Measurements from ENCODE around the gene PRKCA.
"Not testable (repeated sequence)": the region's sequence is repeated elsewhere in the genome, so short reads cannot be mapped to it uniquely, and the experiment has no call there.

Gene PRKCA

DNA sequence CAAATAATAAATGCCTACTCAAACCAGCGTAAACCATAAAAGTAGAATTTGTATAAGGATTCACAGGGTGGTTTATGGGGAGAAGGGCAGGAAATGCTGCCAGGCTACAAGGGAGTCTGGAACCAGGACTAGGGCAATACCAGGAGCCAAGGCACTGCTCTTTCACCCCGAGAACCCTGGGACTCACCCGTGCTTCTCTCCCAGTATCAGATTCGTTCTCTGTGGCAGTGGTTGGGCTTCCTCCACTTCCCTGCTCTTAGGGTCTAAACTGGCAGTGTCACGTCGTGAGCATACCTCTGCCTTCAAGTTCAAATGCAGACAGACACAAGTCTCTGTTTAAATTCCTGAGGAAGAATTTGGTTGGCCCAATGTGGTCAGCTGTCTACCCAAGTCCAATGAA lies 49.3 kb downstream of the PRKCA start:
- no peak for DNase-seq (ENCODE audit: low spot score)

DNA sequence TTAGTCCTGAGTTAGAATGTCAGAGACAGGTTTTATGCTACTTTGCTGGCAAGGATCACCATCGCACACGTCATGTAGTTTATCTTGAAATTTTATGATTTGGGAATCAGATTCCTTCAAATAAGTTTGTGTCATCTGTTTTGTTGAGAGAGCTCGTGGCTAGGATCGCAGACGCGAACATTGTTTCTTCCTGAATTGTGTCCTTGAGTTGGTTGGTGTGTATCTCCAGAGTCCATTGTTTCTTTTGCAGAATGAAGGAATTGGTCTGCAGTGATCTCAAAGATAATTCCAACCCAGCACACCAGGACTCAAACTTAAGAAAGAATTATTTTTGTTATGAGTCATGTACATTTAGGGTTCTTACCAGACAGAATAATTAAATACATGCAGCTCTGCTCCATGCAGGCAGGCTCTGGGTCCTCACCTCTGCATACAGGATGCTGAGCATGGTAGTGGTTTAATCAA lies 51.6 kb downstream of the PRKCA start:
- no peak for DNase-seq (ENCODE audit: low spot score)

DNA sequence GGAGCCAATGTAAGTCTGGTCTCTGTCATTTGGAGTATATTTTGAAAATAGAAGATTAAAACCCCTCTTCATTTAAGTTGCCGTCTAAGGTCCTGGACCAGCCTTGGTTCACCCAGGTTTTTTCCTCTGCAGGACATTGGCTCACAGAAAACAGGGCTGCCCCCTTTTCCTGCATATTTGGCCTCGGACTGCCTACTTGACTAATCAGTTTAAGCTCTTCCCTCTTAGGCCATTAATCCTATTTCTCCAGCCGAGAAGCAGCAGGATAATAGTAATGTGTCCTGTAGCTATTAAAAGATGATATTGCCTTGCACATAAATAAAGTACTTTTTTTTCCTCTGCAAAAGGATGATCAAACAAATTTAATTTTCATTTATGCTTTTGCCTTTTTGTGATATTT lies 52.1 kb downstream of the PRKCA start:
- no peak for DNase-seq (ENCODE audit: low spot score)

DNA sequence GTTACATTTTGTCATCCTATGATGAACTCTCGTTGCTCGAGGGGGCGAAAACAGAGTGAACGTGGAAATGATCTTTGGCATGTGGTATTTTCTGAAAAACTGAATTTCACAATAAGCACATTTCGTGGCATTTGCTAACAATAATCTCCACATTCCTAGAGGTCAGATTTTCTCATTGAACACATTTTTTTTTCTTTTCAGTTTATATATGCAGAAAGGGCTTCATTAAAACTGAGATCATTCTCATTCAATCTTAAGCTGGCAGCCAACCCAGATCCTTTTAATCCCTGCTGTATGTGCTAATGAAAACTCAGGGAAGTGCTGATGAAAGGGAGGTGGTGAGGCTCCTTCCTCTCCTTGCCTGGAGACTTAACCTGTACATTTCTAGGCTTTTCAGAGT lies 52.6 kb downstream of the PRKCA start:
- DNase-seq (ENCODE audit: low spot score), result no peak

DNA sequence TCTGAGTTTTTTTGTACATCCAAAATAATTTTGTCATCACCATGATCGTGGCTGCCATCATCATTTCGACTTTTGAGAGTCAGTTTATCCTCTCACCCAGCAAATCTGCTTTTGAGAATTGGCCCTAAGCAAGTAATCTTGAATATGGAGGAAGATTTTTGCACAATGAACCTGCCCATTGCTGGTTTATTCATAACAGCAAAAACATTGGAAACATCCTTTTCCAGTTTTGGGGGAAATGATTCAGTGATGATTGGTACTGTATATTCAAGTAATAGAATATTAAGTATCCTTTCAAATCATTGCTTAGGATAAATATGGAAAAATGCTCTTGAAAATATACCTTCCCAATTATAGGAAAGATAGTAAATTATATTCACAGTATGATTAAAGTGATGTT lies 53.1 kb downstream of the PRKCA start:
- DNase-seq (ENCODE audit: low spot score), result no peak

DNA sequence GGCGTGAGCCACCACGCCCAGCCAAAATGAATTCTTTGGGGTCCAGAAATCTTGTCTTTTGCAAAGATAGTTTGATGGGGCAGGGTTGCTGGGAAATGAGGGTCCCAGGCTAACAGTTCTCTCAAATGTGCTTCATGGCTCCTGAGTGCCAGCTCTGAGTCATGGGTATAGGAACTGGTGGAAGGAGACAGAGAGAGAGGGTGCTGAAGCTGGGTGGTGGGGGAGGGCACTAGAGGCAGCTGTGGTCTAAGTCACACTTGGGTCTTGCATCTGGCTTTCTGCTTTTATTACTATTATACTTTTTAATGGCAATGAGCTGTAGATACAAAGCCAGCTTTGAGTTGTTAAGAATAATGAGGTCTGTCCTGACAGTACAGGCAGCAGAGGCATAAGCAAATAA lies 54.6 kb downstream of the PRKCA start:
- no peak for DNase-seq (ENCODE audit: low spot score)

DNA sequence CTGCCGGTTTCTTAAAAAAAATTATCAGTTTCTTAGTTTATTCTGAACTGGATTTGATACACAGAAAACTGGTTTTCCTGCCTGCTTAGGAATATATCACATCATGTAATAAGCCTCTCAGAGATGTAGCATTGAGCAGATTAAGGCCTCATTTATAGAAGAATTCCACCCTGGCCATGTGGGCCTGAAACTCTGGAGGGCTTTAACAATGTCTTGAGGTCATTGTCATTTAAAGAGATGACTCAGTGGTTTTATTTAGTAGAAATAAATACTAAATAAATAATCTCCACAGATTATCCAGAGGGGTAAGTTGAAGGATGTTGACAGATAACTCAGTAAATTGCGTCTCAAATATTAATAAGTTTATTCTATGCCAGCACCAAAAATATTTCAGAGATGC lies 56.9 kb downstream of the PRKCA start:
- DNase-seq (ENCODE audit: low spot score), result no peak

DNA sequence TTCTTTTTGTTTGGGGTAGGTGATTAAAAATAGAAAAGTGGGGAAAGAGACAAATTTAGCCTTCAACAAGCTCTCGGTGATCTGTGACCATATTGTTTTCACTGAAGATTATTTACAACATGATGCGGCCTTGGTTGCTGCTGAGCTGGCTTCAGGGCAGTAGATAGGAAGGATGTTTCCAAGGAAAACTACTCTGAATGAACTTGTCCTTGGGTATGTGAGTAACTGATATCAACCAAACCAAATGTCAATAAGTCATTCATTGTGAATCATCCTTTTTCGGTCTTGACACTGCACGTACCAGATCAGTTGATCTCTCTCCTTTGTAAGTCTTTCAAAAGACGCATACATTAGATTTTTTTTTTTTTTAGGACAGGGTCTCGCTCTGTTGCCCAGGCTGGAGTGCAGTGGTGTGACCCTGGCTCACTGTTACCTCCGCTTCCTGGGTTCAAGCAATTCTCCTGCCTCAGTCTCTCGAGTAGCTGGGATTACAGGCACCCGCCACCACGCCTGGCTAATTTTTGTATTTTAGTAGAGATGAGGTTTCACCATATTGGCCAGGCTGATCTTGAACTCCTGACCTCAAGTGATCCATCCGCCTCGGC lies 58.6 kb downstream of the PRKCA start:
- not testable (repeated sequence) for DNase-seq (ENCODE audit: low spot score)

DNA sequence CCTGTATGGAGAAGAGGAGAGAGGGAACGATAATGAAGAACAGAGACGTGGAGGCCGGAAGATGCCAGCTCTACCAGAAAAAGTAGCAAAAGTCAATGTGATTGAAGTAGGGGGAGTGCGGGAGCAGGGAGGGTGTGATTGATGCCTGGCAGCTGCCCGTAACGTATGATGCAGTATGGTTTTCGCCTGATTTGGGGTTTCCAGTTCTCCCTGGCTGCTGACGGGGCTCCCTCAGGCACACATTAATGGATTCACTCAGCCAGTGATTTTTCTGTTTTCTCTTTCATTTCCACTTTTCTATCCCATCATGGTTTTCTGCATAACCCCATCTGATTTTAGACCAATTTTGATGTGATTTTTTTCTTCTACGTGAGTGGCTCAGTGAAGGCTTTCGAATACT lies 62.1 kb downstream of the PRKCA start:
- no peak for DNase-seq (ENCODE audit: low spot score)

DNA sequence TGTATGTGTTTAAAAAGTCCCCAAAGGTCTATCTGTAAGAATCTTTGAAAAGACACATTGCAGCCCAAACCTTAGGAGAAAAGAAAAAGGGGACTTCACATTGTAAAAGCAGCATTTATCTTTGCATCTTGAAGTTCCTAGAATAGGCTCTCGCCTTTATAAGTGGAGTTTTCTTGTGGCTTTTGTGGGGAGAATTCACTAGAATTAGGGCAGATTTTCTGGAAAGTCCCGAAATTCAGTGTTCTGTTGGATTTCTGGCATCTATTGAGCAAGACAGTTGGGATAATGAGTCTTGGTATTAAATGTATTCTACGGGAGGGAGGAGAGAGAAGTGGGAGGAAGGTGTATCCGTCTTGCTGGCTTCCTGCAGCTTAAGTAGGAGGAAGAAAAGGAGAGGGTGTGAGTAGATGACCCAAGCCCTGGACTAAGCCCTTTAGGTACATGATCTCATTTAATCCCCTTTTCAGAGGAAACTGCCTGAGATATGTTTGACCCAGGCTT lies 62.6 kb downstream of the PRKCA start:
- peak; percentile 42 for DNase-seq (ENCODE audit: low spot score)

DNA sequence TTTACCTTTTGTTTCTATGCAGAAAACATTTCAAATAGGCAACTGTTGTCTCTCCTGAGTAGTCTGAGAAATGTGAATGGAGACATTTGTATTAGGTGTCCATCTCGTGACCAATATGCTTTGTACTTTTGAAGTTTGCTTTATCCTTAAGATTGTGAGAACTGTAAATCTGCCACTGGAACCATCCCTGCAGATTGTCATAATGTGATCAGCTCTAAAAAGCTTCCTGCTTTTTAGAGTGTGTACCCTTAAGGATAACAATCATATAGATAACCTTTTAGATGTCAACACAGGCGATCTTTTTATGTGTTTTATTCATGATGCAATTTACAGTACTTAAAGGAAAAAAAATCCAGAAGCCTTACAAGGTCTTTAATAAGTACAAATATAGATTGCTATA lies 63.5 kb downstream of the PRKCA start:
- DNase-seq (ENCODE audit: low spot score), result no peak

DNA sequence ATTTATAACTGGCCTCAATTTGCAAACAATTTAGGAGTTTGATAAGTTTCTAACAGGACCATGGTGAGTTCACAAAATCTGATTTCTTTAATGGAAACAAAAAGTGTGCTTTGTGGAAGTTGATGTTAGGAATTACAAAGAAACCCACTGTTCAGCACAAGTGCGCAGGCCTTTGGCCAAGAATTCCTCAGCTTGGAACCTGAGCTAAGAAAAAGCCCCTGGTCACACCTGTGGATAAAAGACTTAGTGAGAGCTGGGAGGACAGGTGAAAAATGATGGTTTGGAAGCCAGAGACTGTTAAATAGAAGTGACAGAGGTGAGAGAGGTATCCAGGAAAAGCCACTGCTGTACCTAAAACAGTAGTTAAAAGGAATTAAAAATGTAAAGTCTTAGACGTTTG lies 64.7 kb downstream of the PRKCA start:
- no peak for DNase-seq (ENCODE audit: low spot score)

DNA sequence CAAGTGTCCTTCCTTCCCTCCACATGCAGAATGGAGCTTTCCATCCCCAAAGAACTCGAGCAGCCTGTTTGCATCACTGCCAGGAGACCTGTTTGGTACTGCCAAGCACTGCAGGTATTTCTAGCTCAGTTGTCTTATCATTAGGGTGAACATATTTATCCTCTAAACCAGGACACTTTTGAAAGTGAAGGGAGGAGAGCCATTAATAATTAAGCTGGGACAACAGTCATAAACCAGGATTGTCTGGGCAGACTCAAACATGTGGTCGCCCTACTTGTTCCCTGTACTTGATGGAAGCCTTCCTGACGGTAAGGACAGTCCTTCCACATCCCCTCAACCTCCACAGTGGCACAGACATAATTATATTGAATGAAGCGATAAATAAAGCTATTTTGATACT lies 67.4 kb downstream of the PRKCA start:
- no peak for DNase-seq (ENCODE audit: low spot score)

DNA sequence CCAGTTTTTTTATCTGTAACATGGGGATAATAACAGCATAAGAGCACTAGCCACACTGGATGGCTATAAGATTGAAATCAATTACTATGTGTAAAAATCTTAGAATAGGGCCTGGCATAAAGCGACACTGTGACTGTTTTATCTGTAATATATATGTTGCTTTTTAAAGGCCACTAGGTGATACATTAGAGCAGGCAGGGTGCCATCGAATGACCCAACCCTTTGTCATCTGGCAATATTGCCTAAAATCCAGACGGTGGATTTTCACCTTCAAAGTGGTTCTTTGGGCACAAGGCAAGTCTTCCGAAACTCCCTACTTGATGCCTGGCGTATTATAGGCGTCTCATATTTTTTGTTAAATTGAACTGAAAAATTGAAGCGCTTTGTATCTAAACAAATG lies 69.1 kb downstream of the PRKCA start:
- DNase-seq (ENCODE audit: low spot score), result no peak

DNA sequence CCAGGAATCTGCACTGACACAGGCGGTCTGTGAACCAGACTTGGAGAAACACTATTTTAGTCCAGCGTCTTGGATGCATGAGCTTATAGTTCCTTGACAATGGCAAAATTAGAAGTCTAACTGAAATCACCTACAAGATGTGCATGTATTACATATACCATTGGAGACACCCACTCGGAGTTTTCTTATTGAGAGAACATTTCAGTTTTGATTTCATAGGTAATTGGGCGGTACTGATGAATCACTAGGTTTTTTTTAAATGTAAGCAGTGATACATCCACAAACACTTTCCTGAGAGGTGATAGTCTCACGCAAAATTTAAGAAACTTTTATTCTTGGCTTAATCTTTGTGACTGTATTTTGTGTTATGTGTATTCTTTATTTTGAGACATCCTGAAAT lies 69.8 kb downstream of the PRKCA start:
- DNase-seq (ENCODE audit: low spot score), result no peak

DNA sequence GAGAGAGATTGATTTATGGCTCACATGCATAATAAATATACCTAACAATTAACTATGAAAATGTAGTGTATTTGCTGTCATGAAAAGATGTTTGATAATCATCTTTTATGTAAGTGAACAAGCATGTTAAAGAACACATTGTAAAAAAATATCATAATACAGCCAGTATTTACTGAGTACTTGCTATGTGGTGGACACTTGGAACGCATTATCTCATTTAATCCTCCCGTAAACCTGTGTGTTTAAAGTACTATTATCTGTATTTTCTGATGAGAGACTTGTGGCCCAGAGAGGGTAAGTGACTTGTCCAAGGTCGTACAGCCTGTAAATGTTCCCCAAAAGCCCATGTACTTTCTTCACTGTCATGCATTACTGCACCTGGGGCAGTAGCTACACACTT lies 70.7 kb downstream of the PRKCA start:
- no peak for DNase-seq (ENCODE audit: low spot score)

DNA sequence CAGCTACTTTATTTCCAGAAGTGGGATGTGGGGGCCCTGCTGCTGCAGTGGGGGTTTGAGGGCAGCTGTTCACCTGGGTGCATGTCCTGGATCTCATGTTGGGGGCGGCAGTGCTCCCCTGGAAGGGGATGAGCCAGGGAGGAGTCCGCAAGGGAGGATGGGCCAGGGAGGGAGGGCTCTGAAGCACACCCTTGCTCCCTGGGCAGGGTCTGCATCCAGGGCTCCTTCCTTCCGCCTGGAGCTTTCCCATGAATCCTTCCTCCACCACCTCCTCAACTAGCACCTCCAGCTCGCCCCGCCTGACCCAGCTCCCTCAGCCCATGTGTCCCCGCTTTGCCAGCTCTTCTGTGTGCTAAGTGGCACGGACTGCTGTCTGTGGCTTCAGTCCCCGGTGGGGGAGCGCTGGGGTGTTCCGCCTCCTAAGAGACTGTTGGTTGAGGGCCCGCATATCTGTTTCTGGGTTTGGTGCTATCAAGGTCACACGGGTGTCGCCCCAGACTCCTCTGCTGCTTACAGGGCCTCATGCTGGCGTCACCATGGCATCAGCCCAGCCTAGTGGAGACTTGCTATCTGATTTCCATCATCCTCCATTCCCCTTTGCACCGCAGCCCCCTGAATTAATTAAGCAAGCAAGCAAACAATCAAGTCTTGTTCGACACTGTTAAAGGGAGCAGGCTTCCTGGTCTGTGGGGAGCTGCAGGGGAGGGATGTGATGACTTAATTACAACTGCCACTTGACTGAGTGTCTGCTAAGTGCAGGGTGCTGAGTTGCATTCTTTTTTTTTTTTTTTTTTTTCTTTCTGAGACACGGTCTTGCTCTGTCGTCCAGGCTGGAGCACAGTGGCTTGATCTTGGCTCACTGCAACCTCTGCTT lies 71.8 kb downstream of the PRKCA start:
- DNase-seq (ENCODE audit: low spot score), result peak; percentile 19

DNA sequence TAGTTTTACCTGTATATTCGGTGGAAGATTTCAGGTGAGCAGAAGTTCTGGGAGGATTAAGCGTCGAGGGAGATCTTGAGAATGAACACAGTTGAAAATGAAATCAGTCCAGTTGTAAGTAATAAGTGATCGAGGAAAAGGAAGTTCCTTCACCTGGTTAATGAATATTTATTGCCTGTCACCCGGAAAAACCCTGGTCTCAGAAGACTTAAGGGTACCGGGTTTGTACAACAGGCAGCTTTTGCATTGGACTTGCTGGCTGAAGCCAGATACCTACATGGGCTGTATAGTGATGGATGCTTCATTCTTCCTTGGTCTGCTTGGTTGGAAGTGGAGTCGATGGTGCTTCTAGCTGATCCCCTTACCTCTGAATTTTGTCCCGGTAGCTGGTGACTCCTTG lies 72.7 kb downstream of the PRKCA start:
- no peak for DNase-seq (ENCODE audit: low spot score)

DNA sequence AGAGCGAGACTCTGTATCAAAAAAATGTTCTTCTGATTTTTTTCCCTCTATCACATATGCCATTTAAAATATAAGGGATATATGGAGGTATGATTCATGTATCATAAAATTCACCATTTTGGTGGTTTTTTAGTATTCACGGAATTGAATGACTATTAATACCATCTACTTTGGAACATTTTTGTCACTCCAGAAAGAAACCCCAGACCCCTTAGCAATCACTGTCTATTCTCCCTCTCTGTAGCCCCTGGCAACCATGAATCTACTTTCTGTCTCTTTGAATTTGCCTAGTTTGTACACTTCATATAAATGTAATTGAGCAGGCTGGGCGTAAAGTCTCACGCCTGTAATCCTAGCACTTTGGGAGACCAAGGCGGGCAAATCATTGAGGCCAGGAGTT lies 75.9 kb downstream of the PRKCA start:
- DNase-seq (ENCODE audit: low spot score), result no peak

DNA sequence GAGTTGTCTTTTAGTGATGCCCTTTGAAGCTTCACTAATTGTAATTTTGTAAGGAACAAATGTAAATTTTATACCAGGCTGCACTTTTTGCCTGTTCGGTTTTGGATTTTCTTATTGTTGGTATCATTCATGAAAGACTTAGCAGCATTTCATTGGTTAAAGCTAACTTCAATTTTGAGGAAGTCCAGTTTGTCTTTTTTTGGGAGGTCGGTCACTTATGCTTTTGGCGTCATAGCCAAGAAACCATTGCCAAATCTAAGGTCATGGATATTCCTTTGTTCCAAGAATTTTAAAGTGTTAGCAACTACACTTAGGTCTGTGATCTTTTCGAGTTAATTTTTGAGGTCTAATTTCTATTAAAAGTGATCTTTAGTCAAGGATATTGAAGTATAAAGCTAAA lies 77.1 kb downstream of the PRKCA start:
- no peak for DNase-seq (ENCODE audit: low spot score)

DNA sequence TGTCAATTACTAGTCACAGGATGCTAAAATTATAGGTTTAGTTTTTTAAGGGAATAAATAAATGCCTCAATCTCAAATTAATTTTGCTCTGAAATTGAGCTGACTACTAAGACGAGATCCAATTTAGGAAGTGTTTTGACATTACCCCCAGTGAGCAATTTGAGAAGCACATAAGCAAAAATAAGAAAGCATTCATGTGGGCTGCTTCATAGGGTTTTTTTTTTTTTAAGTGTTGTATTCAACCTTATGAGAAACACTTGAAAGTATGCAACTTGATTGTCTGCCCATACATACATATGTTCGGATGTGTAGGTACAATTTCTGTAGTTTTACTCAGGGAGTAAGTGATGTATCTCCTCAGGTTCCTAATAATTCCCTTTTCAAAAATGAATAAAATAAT lies 77.6 kb downstream of the PRKCA start:
- DNase-seq (ENCODE audit: low spot score), result no peak

DNA sequence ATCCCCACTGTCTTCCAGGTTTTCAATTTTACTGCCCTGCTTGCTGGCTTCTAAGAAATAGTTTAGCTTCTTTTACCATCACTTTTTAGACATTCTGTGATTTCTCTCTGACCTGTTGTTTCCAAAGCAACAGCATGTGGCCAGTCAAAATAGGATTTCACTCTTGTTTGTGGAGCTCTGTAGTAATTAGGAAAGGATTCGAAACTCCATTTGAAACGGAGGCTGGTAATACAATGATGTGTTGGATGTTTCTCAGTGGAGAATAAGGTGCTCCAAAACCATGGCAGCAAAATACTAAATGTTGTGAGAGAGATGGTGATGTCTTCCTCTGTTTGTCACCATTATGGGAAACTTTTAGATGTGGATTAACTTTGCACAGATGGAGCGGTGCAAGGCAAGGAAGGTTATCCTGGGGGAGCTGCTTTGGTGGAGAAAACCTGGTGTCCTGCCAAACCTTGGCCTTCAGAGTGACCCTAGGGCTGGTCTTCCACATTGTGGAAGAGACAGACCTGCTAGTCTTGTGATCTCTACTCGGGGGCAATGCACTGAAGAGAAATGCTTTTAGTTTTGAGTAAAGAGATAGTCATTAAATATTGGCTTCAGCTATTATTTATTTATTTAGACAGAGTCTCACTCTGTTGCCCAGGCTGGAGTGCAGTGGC lies 79.4 kb downstream of the PRKCA start:
- peak; percentile 33 for DNase-seq (ENCODE audit: low spot score)

DNA sequence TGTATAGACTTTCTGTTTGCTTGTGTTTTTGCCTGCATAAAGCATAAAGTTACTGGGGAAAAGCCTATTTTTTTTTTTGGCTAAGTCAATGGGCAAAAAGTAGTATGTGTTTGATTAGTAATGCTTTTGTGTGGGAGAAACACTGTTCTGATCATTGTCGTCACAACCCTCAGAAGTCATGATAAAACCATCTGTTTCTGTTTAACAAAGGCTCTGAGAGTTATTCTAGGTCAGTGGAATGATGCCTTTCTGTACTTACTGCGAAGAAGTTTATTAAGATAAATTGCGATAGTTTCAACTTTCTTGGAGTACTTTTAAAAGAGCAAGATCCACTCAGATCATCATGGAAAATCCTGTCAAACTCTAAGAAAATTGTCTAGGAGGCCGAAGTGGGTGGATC lies 80.9 kb downstream of the PRKCA start:
- no peak for DNase-seq (ENCODE audit: low spot score)

Data from activated CD4-positive, alpha-beta T cell treated with anti-CD3 and anti-CD28 coated beads, Interleukin-2, Interleukin-4, amounts not matched to agents 100 ng/mL and 50 ng/mL, durations not matched to agents 16 hours and 8 hours (primary cell).